Endothelial cell of hepatic sinusoid (primary cell): ENCODE measurements around the gene CLEC3B.
"Not testable (repeated sequence)": the region's sequence is repeated elsewhere in the genome, so short reads cannot be mapped to it uniquely, and the experiment has no call there.

Source experiments
- in situ Hi-C: cut with HindIII; loops from 2 replicates; pipeline ENCODE4 v1.10.0; 2017; ENCODE audit warnings: low sequenced_read_pairs

CLEC3B gene

DNA sequence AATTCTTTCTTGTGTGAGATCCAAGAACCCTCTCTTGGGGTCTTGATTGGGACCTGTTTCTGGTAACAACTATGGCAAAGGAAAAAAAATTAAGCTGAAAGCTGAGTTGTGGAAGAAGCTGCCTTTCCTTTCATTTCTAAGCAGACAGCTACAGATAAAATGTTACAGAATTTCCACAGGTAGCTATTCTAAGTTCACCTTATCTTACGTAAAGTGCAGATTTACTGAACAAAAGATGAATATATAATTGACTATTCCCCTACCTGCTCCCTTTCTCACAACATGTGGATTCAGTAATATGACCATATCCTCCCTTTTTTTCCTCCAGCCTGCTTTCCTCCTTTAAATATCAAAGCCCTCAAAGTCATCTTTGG lies 36.6 kb downstream of the CLEC3B start:
- in situ Hi-C loops: no loop called here

DNA sequence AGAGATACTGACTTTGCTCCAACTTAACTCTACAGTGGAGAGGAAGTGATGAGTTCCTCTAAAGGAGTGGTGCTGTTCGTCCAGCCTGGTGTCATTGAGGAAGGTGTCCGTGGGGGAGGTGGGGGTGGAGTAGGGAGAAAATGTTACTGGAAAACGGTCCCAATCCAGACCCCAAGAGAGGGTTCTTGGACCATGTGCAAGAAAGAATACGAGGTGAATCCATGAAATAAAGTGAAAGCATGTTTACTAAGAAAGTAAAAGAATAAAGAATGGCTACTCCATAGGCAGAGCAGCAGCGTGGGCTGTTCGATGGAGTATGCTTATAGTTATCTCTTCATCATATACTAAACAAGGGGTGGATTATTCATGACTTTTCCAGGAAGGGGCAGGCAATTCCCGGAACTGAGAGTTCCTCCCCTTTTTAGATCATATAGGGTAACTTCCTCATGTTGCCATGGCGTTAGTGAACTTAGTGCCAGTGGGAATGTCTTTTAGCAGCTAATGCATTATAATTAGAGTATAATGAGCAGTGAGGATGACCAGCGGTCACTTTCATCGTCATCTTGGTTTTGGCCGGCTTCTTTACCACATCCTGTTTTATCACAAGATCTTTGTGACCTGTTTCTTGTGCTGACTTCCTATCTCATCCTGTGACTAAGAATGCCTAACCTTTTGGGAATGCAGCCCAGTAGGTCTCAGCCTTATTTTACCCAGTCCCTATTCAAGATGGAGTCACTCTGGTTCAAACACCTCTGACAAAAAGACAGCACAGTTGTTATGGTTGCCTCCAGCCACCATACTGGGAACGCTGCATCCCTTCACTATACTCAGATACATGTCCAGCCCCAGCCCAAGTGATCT lies 38.6 kb downstream of the CLEC3B start:
- in situ Hi-C loops: no loop called here

DNA sequence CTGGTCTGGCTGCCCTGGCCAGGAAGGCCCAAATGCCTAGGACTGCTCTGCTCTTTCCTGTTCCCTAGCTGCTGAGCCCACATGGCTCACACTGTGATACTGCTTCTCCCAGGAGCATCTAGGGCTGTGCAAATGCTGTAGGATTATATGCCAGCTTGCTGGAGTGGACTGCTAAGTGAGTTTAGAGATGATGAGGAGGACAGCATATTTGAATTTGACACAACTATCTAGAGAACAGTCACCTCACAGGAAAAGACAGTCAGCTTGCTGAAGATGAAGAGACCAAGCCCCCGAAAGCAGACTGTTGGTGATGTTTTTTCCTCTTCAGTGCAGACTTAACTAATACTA lies 39.2 kb downstream of the CLEC3B start:
- in situ Hi-C loops: no loop called here

DNA sequence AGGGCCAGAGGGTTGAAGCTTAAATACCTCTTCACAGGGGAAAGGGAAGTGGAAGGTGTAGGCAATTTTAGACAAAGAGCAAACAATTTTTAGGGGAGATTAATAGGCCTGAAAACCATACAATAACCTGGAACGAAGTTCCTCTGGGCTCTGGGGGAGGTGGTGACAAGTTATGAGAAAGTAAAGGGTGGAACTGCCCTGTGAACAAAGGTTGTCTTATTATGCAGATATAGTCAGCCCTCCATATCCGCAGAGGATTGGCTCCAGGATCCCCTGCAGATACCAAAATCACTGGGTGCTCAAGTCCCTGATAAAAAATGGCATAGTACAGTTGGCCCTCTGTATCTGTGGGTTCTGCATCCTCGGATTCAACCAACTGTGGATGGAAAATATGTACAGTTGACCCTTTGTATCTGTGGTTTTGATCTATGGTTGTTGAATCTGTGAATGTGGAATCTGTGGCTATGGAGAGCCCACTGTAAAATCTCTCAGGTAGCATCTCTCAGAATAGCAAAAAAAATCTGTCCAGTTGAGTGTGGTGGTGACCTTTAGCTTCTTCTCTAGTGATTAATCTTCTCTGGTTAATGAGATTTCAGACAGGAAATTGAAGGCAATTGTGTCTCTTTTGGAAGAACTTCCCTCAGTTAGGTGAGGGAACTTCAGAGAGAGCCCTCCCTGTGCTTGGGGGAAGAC lies 40.2 kb downstream of the CLEC3B start:
- in situ Hi-C loops: no loop called here

DNA sequence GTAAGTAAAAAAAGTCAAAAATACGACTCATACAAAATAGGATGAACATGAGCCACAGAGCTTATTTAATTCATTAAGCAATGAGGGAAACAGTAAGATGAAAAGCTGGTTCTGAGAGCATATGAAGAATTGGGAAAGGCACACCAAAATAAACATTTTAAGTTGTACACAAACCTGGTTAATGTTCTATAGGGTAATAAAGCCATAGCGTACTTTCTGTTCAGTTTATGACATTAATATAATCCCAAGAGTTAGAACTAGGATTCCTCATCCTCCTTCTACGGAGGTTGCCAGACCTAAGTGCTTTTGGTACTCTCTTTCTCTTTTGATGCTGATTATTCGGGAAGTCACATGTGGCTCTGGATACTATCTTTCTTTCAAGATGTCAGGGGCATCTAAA lies 41.4 kb downstream of the CLEC3B start:
- in situ Hi-C loops: no loop called here

DNA sequence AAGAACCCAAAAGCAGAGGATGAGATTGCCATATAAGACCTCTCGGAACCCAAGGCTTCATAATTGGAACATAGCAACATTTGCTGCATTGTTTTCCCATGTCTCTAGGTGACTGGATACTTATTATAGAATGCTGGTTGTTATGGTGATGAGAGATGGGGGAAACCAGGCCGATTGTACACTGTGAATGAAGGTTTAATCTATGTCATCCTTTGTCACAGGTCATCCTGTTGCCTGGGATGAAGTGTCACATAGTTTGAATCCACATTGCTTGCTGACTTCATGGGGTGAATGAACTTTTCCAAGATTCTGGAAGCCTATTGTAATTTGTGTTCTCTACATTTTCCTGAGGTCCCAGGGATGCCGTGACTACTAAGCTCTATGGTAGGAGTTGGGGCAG lies 41.8 kb downstream of the CLEC3B start:
- in situ Hi-C loops: no loop called here

DNA sequence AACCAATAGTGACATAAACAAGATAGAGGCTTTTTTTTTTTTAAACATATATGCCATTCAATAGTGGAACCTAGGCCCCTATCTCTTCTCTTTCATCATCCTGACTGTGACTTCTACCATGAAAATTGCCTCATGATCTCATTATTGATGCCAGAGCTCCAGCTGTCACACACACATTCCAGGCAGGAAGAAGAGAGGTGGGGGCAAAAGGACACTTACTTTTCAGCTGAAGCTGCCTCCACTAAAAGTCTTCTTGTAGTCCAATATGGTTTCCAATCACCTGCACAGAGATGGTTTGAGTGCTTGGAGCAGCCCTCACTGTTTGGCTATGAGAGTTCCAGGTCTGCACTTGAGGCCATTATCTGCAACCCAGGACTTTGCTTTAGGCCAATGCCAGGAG lies 45.0 kb downstream of the CLEC3B start:
- in situ Hi-C loops: no loop called here

DNA sequence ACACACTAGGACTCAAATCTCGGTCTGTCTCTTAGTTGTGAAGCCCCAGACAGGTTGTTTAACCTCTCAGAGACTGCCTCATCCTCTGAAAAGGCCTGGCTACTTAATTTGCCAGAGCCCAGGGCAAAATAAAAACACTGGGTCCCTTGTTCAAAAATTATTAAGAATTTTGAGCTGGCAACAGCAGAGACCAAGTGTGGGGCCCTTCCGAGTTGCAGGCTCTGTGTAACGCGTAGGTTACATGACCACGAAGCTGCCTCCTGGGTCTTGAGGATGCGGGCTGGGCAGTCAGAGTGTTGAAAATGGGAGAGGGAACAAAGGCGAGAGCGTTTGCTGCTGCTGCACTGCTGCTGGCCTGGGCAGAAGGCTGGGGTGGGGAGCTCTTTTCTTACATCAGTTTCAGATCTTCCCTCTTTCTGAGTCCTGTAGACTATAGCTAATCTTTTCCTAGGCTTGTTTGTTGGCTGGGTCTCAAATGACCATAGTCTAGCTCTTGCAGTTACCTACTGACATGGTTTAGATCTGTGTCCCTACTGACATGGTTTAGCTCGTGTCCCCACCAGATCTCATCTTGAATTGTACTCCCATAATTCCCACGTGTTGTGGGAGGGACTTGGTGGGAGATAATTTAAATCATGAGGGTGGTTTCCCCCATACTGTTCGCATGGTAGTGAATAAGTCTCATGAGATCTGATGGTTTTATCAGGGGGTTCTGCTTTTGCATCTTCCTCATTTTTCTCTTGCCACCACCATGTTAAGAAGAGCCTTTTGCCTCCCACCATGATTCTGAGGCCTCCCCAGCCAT lies 49.9 kb downstream of the CLEC3B start:
- in situ Hi-C loops: no loop called here

DNA sequence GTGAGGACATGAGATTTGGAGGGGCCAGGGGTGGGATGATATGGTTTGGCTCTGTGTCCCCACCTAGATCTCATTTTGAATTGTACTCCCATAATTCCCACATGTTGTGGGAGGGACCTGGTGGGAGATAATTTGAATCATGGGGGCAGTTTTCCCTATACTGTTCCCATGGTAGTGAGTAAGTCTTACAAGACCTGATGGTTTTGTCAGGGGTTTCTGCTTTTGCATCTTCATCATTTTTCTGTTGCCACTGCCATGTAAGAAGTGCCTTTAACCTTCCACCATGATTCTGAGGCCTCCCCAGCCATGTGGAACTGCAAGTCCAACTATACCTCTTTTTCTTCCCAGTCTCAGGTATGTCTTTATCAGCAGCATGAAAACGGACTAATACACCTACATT lies 52.2 kb downstream of the CLEC3B start:
- in situ Hi-C loops: not testable (repeated sequence)

DNA sequence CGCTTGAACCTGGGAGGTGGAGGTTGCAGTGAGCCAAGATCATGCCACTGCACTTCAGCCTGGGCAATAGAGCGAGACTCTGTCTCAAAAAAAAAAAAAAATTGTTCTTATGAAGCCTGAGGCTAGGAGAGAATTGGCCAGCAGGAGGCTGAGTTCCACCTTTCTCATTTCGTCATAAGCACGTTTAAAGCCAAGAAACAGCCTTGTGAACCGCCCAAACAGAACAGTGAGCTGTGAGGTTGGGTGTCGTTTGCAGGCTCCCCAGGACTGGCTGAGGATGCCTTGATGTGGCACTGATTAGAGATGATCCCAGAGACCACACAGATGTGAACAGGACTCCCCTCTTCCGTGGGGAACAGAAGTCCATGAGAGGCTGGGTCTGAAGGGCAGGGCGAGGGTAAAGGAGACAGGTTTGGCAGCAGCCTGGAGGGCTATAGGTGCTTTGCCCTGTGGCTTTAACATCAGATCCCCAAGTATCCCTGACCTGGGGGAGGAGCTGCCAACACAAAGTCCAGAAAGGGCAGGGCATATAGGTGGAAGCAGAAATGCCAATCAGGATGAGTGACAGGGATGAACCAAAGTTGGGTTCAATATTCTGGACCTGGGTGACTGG lies 52.9 kb downstream of the CLEC3B start:
- in situ Hi-C loops: no loop called here

DNA sequence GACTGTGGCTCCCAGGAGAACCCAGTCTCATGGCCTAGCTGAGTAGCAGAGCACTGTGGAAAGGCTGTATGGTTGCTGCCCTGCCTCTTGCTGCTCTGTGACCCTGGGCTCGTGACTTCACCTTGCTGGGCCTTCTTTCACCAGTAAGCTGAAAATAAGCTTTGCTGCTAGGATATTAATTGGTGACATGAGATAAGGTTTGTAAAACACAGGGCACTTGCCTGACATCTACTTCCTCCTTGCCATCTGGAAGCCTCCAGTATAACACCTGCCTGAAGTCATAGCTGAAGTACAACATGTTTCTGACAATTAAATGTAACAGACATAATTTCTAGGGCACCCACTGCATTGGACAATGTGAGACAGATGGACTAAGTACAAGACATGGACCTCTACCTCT lies 53.6 kb downstream of the CLEC3B start:
- in situ Hi-C loops: loop anchor here (5.0 kb wide), 1 partner anchor 58 kb away; no protein-coding TSS in a partner anchor

DNA sequence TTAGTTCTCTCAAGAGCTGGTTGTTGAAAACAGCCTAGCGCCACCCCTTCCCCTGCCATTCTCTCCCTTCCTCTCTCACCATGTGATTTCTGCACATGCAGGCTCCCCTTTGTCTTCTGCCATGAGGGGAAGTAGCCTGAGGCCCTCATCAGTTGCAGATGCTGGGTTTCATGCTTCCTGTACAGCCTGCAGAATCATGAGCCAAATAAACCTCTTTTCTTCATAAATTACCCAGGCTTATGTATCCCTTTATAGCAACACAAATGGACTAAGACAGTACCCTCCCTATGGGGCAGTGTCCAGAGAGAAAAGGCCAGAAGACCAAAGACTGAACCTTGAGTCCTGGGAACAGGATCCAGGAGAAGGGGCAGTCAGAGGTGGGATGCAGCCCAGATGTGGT lies 54.7 kb downstream of the CLEC3B start:
- in situ Hi-C loops: loop anchor here (5.0 kb wide), 1 partner anchor 56 kb away; no protein-coding TSS in a partner anchor

DNA sequence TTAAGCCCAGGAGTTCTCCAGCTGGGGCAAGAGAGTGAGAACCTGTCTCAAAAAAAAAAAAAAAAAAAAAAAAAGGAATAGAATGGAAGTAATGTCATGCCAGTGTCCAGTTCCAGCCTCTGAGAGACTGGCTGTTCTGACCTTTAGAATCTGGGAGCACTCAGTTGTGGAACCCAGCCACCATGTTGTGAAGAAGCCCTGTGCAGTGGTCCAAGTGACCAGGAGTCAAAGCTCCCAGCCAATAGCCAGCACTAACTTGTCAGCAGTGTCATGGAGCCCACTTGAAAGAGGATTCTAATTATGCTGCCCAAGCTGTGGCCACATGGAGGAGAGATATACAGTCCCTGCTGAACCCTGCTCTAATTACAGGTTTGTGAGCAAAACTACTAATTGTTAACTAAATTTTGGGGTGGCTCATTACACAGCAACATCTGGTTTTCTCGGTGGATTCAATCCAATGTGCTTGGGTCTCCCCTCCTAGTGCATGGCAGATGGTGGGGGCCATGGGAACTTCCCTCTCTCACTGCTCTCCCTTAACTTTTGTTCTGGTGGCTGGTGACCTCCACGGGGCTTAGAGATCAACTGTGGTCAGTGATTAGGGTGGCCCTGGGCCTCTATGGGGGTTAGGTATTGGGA lies 55.5 kb downstream of the CLEC3B start:
- in situ Hi-C loops: loop anchor here (5.0 kb wide), 1 partner anchor 56 kb away; no protein-coding TSS in a partner anchor

DNA sequence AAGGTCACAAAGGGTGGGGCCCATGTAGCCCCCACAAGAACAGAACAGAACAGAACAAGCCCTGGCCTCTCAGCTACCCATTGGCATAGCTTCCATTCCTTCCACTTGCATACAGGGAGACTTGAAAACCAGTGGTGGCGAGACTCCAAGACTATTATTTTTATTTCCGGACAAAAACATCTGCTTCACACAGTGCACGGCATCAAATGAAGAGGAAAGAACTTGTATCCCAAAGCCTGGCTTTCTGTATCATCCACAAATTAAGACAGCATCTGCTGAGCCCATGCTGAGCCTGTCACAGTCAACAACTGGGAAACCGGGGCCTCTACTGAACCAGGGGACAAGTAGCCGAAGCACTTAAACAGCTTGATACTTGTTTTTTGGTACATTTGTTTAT lies 56.0 kb downstream of the CLEC3B start:
- in situ Hi-C loops: loop anchor here (5.0 kb wide), 1 partner anchor 55 kb away; no protein-coding TSS in a partner anchor

DNA sequence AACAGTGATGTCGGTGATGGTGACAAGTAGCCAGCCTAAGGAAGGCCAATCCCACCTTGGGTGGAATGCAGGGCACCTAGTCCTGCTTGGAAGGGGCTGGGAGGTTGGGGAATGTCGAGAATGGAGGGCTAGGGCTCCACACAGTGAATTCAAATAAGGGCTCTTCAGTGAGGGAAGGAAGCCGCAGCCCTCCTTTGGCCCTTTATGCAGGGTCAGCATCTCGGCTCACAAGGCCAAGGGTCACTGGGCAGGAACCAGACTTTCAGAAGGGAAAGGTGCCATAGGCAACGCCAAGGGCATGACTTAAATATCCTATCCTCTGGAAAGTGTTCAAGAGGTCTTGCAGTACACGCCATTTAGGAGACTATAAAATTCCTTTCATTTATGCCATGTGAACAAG lies 56.9 kb downstream of the CLEC3B start:
- in situ Hi-C loops: loop anchor here (5.0 kb wide), 1 partner anchor 54 kb away; no protein-coding TSS in a partner anchor

DNA sequence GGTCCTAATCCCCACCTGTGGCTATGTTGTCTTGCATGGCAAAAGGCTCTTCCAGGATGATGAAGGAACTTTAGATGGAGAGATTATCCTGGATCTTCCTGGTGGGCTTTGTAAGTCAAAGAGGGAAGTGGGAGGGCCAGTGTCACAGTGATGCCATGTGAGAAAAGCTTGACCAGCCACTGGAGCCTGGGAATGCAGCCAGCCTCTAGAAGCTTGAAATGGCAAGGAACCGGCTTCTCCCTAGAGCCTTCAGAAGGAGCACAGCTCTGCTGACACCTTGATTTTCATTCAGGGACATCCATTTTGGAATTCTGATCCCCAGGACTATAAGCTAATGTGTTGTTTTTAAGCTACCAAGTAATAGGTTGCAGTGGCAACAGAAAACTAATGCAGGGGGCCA lies 58.3 kb downstream of the CLEC3B start:
- in situ Hi-C loops: loop anchor here (5.0 kb wide), 1 partner anchor 53 kb away; no protein-coding TSS in a partner anchor

DNA sequence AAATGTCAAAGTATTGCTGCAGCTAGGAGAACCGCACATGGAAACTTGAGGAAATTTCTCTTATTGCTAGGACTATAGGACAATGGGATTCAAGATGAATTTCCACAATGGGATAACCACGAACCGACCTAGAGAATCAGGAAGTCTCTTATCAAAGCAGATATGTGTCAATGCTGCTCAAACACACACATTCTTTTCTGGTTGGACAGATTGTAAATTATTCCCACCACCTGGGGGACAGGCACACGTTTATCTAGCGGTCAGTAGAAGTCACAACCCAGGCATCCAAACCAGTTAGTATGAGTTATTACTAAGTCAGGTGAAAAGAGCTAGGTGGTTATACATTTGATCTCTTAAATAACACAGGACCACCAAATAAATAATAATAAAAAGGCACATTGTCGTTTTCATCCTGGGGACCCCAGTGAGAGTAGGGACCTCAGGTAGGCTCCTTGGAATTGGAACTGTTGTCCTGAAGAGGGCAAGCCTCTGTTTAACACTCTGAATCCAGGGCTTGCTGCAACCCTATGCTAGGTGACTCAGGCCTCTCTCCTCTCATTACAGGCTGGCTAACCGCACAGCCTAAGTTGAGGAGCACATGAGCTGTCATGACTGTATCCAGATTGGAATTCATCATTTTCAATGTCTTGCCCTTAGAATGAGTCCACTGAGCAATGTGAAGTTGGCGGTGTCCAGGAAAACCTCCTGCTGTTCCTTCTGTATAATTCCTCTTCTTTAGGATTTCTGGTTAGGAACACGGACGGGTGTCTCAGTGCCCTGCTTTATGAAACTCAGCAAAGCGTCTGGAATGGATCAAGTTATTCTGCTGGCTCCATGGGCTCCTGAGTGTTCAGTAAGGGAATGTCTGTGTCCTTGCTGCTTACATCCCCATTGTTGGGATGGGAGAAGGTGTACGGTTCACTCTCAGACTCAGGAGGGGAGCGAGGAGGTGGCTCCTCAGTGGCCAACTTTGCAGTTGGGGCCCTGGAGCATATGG lies 59.0 kb downstream of the CLEC3B start:
- in situ Hi-C loops: loop anchor here (5.0 kb wide), 1 partner anchor 52 kb away; no protein-coding TSS in a partner anchor
